ENCODE measurements around the gene UST. TPM values are rescaled to one million over a fixed set of nuclear protein-coding genes. Genes with fewer than 3 reads are reported as not detected.

UST gene
- total RNA-seq, 1 donor from 2014 or later: 23.2 TPM

GRCh38 chr6:148814082-148814790, 67.4 kb downstream of the UST start:
- H3K36me3 Mint-ChIP-seq (ENCODE audit: low read depth, unreplicated experiment): peaks cover 5% of the 10 kb centered on the region
- H3K4me3 Mint-ChIP-seq (ENCODE audit: unreplicated experiment): no peak overlapping the region
- no peak overlapping the region for H3K27ac Mint-ChIP-seq (ENCODE audit: unreplicated experiment)
- no peak for TF ChIP-seq CTCF (IDR thresholded peaks at IDR 0.05; ENCODE audit: unreplicated experiment)
- H3K9me3 Mint-ChIP-seq (ENCODE audit: unreplicated experiment): no peaks in the 10 kb centered on the region
- DNase-seq (ENCODE audit: low spot score): no peak
- no peaks in the 10 kb centered on the region for H3K27me3 Mint-ChIP-seq (ENCODE audit: unreplicated experiment)
- peaks cover 10% of the 10 kb centered on the region for H3K4me1 Mint-ChIP-seq (ENCODE audit: unreplicated experiment)

GRCh38 chr6:148814869-148815268, 68.0 kb downstream of the UST start:
- H3K36me3 Mint-ChIP-seq (ENCODE audit: low read depth, unreplicated experiment): peaks cover 5% of the 10 kb centered on the region
- peaks cover 10% of the 10 kb centered on the region for H3K4me1 Mint-ChIP-seq (ENCODE audit: unreplicated experiment)
- DNase-seq (ENCODE audit: low spot score): no peak
- no peak for TF ChIP-seq CTCF (IDR thresholded peaks at IDR 0.05; ENCODE audit: unreplicated experiment)
- no peak overlapping the region for H3K4me3 Mint-ChIP-seq (ENCODE audit: unreplicated experiment)
- no peaks in the 10 kb centered on the region for H3K27me3 Mint-ChIP-seq (ENCODE audit: unreplicated experiment)
- H3K9me3 Mint-ChIP-seq (ENCODE audit: unreplicated experiment): no peaks in the 10 kb centered on the region
- no peak overlapping the region for H3K27ac Mint-ChIP-seq (ENCODE audit: unreplicated experiment)

- Mint-ChIP-seq H3K27me3 (ENCODE audit: unreplicated experiment) (no peaks in the 10 kb centered on the region), H3K27ac (ENCODE audit: unreplicated experiment) (no peak overlapping the region), H3K36me3 (ENCODE audit: low read depth, unreplicated experiment) (peaks cover 5% of the 10 kb centered on the region), H3K9me3 (ENCODE audit: unreplicated experiment) (no peaks in the 10 kb centered on the region), H3K4me3 (ENCODE audit: unreplicated experiment) (no peak overlapping the region), H3K4me1 (ENCODE audit: unreplicated experiment) (peaks cover 10% of the 10 kb centered on the region)
- no peak for DNase-seq (ENCODE audit: low spot score)
- no peak for TF ChIP-seq CTCF (IDR thresholded peaks at IDR 0.05; ENCODE audit: unreplicated experiment)
These were observed 69.3 kb downstream of the UST start for GRCh38 chr6:148816117-148816516.

- H3K27ac Mint-ChIP-seq (ENCODE audit: unreplicated experiment): no peak overlapping the region
- H3K4me3 Mint-ChIP-seq (ENCODE audit: unreplicated experiment): no peak overlapping the region
- TF ChIP-seq CTCF (IDR thresholded peaks at IDR 0.05; ENCODE audit: unreplicated experiment): no peak
- peaks cover 5% of the 10 kb centered on the region for H3K36me3 Mint-ChIP-seq (ENCODE audit: low read depth, unreplicated experiment)
- H3K27me3 Mint-ChIP-seq (ENCODE audit: unreplicated experiment): no peaks in the 10 kb centered on the region
- no peak for DNase-seq (ENCODE audit: low spot score)
- no peaks in the 10 kb centered on the region for H3K9me3 Mint-ChIP-seq (ENCODE audit: unreplicated experiment)
- H3K4me1 Mint-ChIP-seq (ENCODE audit: unreplicated experiment): peaks cover 10% of the 10 kb centered on the region
These were observed 70.9 kb downstream of the UST start for GRCh38 chr6:148817689-148818088.

- Mint-ChIP-seq H3K36me3 (ENCODE audit: low read depth, unreplicated experiment) (peaks cover 2% of the 10 kb centered on the region), H3K9me3 (ENCODE audit: unreplicated experiment) (no peaks in the 10 kb centered on the region), H3K4me1 (ENCODE audit: unreplicated experiment) (peaks cover 14% of the 10 kb centered on the region), H3K27me3 (ENCODE audit: unreplicated experiment) (no peaks in the 10 kb centered on the region), H3K27ac (ENCODE audit: unreplicated experiment) (no peak overlapping the region), H3K4me3 (ENCODE audit: unreplicated experiment) (no peak overlapping the region)
- no peak for TF ChIP-seq CTCF (IDR thresholded peaks at IDR 0.05; ENCODE audit: unreplicated experiment)
- no peak for DNase-seq (ENCODE audit: low spot score)
These were observed 72.2 kb downstream of the UST start for GRCh38 chr6:148818939-148819575.
